ENCODE measurements around the gene METTL22.

- TF ChIP-seq POLR2A (IDR thresholded peaks at IDR 0.05) (no peak), CTCF (IDR thresholded peaks at IDR 0.05) (no peak), POLR2AphosphoS5 (IDR thresholded peaks at IDR 0.05) (no peak), EP300 (IDR thresholded peaks at IDR 0.05; ENCODE audit: low read depth) (no peak)
Measured at GRCh38 chr16:8686031-8686621, 64.6 kb downstream of the METTL22 start.

All from transverse colon (tissue), 4 donors.